HEK293 (cell line): Measurements from ENCODE around the gene BTBD2.

Source experiments
- CTCF ChIP-seq: fragments of 450-650 bp; formaldehyde crosslinking; IDR thresholded peaks from 2 replicates; pipeline ENCODE4 v1.5.1; 2016; ENCODE audit warnings: missing biosample characterization, missing genetic modification characterization
- RBAK ChIP-seq: fragments of 450-650 bp; formaldehyde crosslinking; IDR thresholded peaks from 2 replicates; pipeline ENCODE4 v1.5.1; 2016; ENCODE audit warnings: missing biosample characterization, missing genetic modification characterization
- ZBTB21 ChIP-seq: fragments of 450-650 bp; formaldehyde crosslinking; IDR thresholded peaks from 2 replicates; pipeline ENCODE4 v1.5.1; 2017; ENCODE audit warnings: missing biosample characterization, missing genetic modification characterization
- ZNF146 ChIP-seq: fragments of 450-650 bp; formaldehyde crosslinking; IDR thresholded peaks from 2 replicates; pipeline ENCODE4 v1.5.1; 2016; ENCODE audit warnings: missing biosample characterization, missing genetic modification characterization
- ZNF600 ChIP-seq: fragments of 450-650 bp; formaldehyde crosslinking; IDR thresholded peaks from 2 replicates; pipeline ENCODE4 v1.5.1; 2016; ENCODE audit warnings: missing biosample characterization, missing genetic modification characterization
- ZNF791 ChIP-seq: fragments of 450-650 bp; formaldehyde crosslinking; IDR thresholded peaks from 2 replicates; pipeline ENCODE4 v1.5.1; 2016; ENCODE audit warnings: missing biosample characterization, missing genetic modification characterization
- ZSCAN23 ChIP-seq: fragments of 450-650 bp; formaldehyde crosslinking; IDR thresholded peaks from 2 replicates; pipeline ENCODE4 v1.5.1; 2016; ENCODE audit warnings: missing biosample characterization, missing genetic modification characterization

- TF ChIP-seq ZSCAN23 (tag by site-specific recombination) (no peak), ZBTB21 (no peak), CTCF (tag by site-specific recombination) (no peak), ZNF600 (0 out of 2 replicates have a peak, but pooled peaks have one; percentile 34), ZNF791 (tag by site-specific recombination) (no peak), RBAK (tag by site-specific recombination) (no peak), ZNF146 (no peak)
These were observed 16.9 kb upstream of the BTBD2 start for GRCh38 chr19:2032296-2032941.
